Parathyroid adenoma (tissue), 2 donors: ENCODE results near the gene STUM.

Experiments
- H2AFZ ChIP-seq: fragments of 300-600 bp; sonication (generic); one replicate; pipeline ENCODE4 v1.7.0; 2017; ENCODE audit warnings: antibody characterized with exemption, mild to moderate bottlenecking
- H3K27ac ChIP-seq: fragments of 300-600 bp; sonication (generic); one replicate; pipeline ENCODE4 v1.7.0; 2017
- H3K27me3 ChIP-seq: fragments of 300-600 bp; sonication (generic); one replicate; pipeline ENCODE4 v1.7.0; 2017; ENCODE audit warnings: low read length; ENCODE audit not compliant: control insufficient read depth, insufficient read depth
- H3K36me3 ChIP-seq: fragments of 300-600 bp; sonication (generic); one replicate; pipeline ENCODE4 v1.7.0; 2017; ENCODE audit warnings: low read length; ENCODE audit not compliant: control insufficient read depth, insufficient read depth
- H3K4me1 ChIP-seq: fragments of 300-600 bp; sonication (generic); one replicate; pipeline ENCODE4 v1.7.0; 2017; ENCODE audit warnings: control low read depth
- H3K4me2 ChIP-seq: fragments of 300-600 bp; sonication (generic); one replicate; pipeline ENCODE4 v1.7.0; 2017; ENCODE audit warnings: low read length
- H3K4me3 ChIP-seq: fragments of 300-600 bp; sonication (generic); one replicate; pipeline ENCODE4 v1.7.0; 2017; ENCODE audit warnings: low read depth, low read length
- H3K79me2 ChIP-seq: fragments of 300-600 bp; sonication (generic); one replicate; pipeline ENCODE4 v1.7.0; 2017; ENCODE audit warnings: control low read depth
- H3K9ac ChIP-seq: fragments of 300-600 bp; sonication (generic); one replicate; pipeline ENCODE4 v1.7.0; 2017; ENCODE audit warnings: mild to moderate bottlenecking
- H3K9me3 ChIP-seq: fragments of 300-600 bp; sonication (generic); one replicate; pipeline ENCODE4 v1.7.0; 2017; ENCODE audit warnings: low read length; ENCODE audit not compliant: control insufficient read depth
- CTCF ChIP-seq: fragments of 300-600 bp; sonication (generic); IDR thresholded peaks from one replicate; pipeline ENCODE4 v1.7.0; 2017; ENCODE audit warnings: antibody characterized with exemption, mild to moderate bottlenecking
- donor health status: primary hyperparathyroidism.

The STUM gene

DNA sequence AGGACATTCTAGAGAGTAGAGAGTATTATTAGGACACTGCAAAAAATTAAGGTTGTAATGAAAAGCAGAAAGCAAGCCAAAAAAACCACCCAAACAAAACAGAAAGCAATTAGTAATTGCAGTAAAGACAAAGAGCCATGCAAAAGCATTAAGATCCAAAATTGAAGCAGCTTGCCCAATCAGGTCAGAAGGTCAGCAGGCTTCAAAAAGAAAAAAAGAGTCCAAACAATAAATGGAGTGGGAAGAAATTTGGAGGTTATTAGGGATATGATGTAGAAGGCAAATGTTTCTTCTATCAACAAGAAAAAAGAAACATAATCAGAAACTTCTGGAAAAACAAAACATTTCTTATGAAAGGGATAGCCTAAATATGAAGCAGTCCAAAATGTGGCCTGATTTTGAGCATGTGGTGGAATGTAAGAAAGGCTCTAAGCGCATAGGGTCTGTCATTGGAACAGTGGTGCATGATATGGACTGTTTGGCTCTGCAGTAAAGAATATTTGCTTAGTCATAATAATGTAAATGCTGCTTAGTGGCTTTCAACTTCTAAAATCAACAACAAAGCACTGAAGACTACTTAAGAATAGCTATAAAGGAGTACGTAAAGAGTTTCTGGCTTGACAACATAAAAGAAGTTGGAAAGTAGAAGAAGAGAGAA is 4.8 kb downstream of the STUM start:
- no peak overlapping the region for H2AFZ ChIP-seq
- H3K36me3 ChIP-seq, result no peaks in the 10 kb centered on the region
- no peak overlapping the region for H3K4me2 ChIP-seq
- no peaks in the 10 kb centered on the region for H3K79me2 ChIP-seq
- H3K9ac ChIP-seq, result no peak overlapping the region
- H3K4me1 ChIP-seq, result no peaks in the 10 kb centered on the region
- H3K4me3 ChIP-seq, result no peak overlapping the region
- no peak for TF ChIP-seq CTCF
- H3K27me3 ChIP-seq, result no peaks in the 10 kb centered on the region
- H3K9me3 ChIP-seq, result no peaks in the 10 kb centered on the region
- H3K27ac ChIP-seq, result no peak overlapping the region

DNA sequence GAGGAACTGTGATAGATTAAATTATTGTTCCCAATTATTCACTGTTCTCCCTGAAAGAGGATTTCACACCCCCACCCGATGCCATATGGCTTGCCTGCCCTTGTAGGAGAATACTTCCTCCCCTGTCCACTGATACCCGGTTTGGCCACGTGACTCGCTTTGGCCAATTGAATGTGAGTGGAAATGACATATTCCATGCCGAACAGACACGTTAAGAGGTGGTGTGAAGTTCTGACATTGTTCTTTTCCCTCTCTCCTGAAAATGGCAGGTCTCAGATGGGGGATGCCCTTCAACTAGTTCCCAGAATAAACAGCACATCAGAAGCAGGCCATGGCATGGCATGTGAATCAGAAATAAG is 5.3 kb downstream of the STUM start:
- Histone ChIP-seq H3K4me1 (no peaks in the 10 kb centered on the region), H3K9me3 (no peaks in the 10 kb centered on the region), H3K9ac (no peak overlapping the region), H3K36me3 (no peaks in the 10 kb centered on the region), H3K27ac (no peak overlapping the region), H3K79me2 (no peaks in the 10 kb centered on the region), H3K27me3 (no peaks in the 10 kb centered on the region), H3K4me2 (no peak overlapping the region), H3K4me3 (no peak overlapping the region), H2AFZ (no peak overlapping the region)
- no peak for TF ChIP-seq CTCF

- no peak overlapping the region for H3K27ac ChIP-seq
- TF ChIP-seq CTCF, result no peak
- no peak overlapping the region for H3K4me2 ChIP-seq
- no peaks in the 10 kb centered on the region for H3K79me2 ChIP-seq
- no peak overlapping the region for H3K4me3 ChIP-seq
- no peaks in the 10 kb centered on the region for H3K27me3 ChIP-seq
- H2AFZ ChIP-seq, result no peak overlapping the region
- no peak overlapping the region for H3K9ac ChIP-seq
- H3K9me3 ChIP-seq, result no peaks in the 10 kb centered on the region
- H3K36me3 ChIP-seq, result no peaks in the 10 kb centered on the region
- no peaks in the 10 kb centered on the region for H3K4me1 ChIP-seq
These were observed 6.5 kb downstream of the STUM start for GRCh38 chr1:226555092-226555491.

GRCh38 chr1:226557424-226557823 is 8.9 kb downstream of the STUM start:
- no peak overlapping the region for H3K4me2 ChIP-seq
- H3K4me3 ChIP-seq, result no peak overlapping the region
- no peaks in the 10 kb centered on the region for H3K36me3 ChIP-seq
- H3K27ac ChIP-seq, result no peak overlapping the region
- H3K79me2 ChIP-seq, result no peaks in the 10 kb centered on the region
- H2AFZ ChIP-seq, result no peak overlapping the region
- no peak overlapping the region for H3K9ac ChIP-seq
- no peaks in the 10 kb centered on the region for H3K4me1 ChIP-seq
- no peak for TF ChIP-seq CTCF
- H3K27me3 ChIP-seq, result no peaks in the 10 kb centered on the region
- H3K9me3 ChIP-seq, result no peaks in the 10 kb centered on the region

DNA sequence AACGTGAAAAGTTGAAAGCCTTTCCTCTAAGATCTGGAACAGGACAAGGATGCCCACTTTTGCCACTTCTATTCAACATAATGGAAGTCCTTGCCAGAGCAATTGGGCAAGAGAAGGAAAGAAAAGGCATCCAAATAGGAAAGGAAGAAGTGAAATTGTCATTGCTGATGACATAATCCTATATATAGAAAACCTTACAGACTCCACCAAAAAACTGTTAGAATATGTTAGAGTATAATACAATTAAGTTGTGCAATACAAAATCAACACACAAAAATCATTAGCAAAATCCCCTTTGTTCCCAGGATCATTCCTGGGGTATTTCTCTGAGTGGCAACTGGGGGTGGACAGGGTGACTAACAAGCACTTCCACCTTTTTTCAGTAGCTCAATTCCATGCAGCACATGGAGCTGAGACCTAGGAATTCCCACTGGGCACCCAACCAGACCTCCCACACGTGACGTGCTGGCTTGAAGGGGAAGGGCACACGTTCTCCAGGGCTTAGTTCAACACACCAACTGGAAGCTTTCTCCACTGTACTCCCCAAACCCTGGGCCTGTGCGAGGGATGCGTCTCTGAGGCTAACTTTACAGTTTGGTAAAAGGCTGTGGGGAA is 9.6 kb downstream of the STUM start:
- Histone ChIP-seq H3K4me3 (no peak overlapping the region), H3K4me1 (no peaks in the 10 kb centered on the region), H3K9ac (no peak overlapping the region), H3K9me3 (no peaks in the 10 kb centered on the region), H3K27ac (no peak overlapping the region), H3K4me2 (no peak overlapping the region), H3K27me3 (no peaks in the 10 kb centered on the region), H3K79me2 (no peaks in the 10 kb centered on the region), H3K36me3 (no peaks in the 10 kb centered on the region), H2AFZ (no peak overlapping the region)
- no peak for TF ChIP-seq CTCF
